OCI-LY7 (cell line): ENCODE measurements around the gene C2.

Experiments used
- CTCF ChIP-seq: fragments of 200-600 bp; sonication (generic); conservative IDR thresholded peaks from 2 replicates; pipeline ENCODE4 v1.5.1; 2014; ENCODE audit warnings: mild to moderate bottlenecking, antibody characterized with exemption, low read length, moderate library complexity, mixed read lengths
- EZH2phosphoT487 ChIP-seq: fragments of 200-600 bp; sonication (generic); IDR thresholded peaks from 2 replicates; pipeline ENCODE4 v1.6.1; 2018; ENCODE audit warnings: low read depth, borderline replicate concordance, mild to moderate bottlenecking, mixed run types, antibody characterized with exemption, low read length, moderate library complexity, mixed read lengths

DNA sequence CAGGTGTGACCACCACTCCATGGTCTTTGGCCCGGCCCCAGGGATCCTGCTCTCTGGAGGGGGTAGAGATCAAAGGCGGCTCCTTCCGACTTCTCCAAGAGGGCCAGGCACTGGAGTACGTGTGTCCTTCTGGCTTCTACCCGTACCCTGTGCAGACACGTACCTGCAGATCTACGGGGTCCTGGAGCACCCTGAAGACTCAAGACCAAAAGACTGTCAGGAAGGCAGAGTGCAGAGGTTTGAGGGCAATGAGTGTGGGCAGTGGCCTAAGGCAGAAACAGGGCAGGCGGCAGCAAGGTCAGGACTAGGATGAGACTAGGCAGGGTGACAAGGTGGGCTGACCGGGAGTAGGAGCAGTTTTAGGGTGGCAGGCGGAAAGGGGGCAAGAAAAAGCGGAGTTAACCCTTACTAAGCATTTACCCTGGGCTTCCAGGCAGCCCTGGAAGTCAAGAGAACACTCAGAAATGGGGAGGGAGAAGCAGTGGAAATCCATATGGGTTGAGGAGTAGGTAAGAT lies 18.9 kb downstream of the C2 start:
- TF ChIP-seq CTCF (no peak), EZH2phosphoT487 (no peak)
